ENCODE data around the gene ZNF616.
"Not testable (repeated sequence)": the region's sequence is repeated elsewhere in the genome, so short reads cannot be mapped to it uniquely, and the experiment has no call there.

Gene ZNF616

DNA sequence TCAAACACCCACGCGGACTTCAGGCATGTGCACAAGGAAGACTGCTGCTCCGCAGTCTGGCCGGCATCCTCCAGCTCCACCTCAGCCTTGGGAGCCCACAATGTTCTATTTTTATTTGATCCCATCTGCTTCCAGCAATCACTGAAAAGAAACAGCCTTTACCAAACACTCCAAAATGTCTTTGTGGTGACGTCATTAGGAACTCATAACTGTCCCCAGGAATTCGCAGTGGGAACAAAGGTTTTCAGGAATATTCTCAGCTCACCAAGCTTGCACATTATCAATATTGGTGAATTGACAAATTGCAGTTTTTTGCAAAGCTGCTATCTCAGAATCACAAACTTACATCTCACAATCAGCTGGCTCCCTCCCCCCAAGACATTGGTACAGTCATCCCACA lies 29.0 kb downstream of the ZNF616 start:
- DNase-seq (ENCODE audit: low read depth in 1 of 2, low spot score in 1 of 2), result no peak

GRCh38 chr19:52102782-52103181 lies 37.0 kb downstream of the ZNF616 start:
- DNase-seq (ENCODE audit: low read depth in 1 of 2, low spot score in 1 of 2), result no peak

DNA sequence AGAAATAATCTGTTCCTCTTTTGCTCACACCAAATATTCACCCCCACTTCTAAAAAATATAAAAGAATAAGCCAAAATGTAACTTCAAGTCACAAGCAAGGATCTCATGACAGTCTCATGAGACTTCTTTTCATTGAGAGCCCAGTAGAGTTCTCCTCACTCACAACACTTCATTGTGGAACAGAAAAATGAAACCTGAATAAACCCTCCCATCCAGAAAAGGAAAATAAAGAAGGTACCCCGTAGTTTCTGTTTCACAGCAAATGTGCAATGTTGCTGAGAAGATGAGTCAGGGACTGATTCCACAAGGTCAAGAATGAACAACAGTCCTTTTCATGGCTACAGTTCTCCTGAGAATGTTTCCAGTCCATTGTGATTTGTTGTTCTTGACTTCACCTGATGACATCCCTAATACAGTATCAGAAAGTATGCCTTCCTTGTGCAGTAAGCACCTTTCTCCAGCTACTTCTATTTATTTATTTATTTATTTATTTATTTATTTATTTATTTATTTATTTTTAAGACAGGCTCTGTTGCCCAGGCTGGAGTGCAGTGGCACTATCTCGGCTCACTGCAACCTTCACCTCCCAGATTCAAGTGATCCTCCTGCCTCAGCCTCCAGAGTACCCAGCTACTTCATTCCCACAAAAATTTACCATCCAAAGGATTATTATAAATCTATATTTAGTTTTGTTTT lies 37.7 kb downstream of the ZNF616 start:
- DNase-seq (ENCODE audit: low read depth in 1 of 2, low spot score in 1 of 2), result no peak

- DNase-seq (ENCODE audit: low read depth in 1 of 2, low spot score in 1 of 2), result no peak
Measured at GRCh38 chr19:52099497-52100138, 40.1 kb downstream of the ZNF616 start.

- DNase-seq (ENCODE audit: low read depth in 1 of 2, low spot score in 1 of 2), result not testable (repeated sequence)
Measured at GRCh38 chr19:52096416-52096815, 43.3 kb downstream of the ZNF616 start.

GRCh38 chr19:52095172-52096014 lies 44.3 kb downstream of the ZNF616 start, which contains the start of gene ZNF841:
TSS of gene ZNF841 (minus strand) at chr19:52095765. CDS start at chr19:52084801, 10,964 bp downstream.
- peak; percentile 64 to 73 for DNase-seq (ENCODE audit: low read depth in 1 of 2, low spot score in 1 of 2)

GRCh38 chr19:52094526-52095130 lies 45.1 kb downstream of the ZNF616 start:
- no peak for DNase-seq (ENCODE audit: low read depth in 1 of 2, low spot score in 1 of 2)

GRCh38 chr19:52086481-52086880 lies 53.3 kb downstream of the ZNF616 start:
- no peak for DNase-seq (ENCODE audit: low read depth in 1 of 2, low spot score in 1 of 2)

DNA sequence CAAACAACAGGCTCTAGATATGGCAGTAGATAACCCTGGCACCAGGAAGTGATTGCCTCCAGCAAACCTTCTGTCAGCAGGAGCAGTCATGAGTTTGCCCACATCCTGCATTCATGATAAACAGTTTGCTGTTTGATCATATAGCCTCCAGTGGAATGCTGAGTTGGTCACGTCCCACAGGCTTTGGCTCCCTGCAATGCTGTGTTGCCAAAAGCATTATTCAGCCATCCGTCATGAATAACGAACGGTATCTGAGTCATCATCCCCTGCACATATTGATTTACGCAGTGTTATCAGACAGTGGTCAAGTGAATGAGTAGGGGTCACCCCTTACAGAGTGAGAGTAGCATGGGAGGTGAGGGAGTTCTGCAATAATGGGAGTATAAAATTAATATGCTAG lies 69.2 kb downstream of the ZNF616 start:
- no peak for DNase-seq (ENCODE audit: low read depth in 1 of 2, low spot score in 1 of 2)

- no peak for DNase-seq (ENCODE audit: low read depth in 1 of 2, low spot score in 1 of 2)
Measured at GRCh38 chr19:52069653-52070052, 70.1 kb downstream of the ZNF616 start.

DNA sequence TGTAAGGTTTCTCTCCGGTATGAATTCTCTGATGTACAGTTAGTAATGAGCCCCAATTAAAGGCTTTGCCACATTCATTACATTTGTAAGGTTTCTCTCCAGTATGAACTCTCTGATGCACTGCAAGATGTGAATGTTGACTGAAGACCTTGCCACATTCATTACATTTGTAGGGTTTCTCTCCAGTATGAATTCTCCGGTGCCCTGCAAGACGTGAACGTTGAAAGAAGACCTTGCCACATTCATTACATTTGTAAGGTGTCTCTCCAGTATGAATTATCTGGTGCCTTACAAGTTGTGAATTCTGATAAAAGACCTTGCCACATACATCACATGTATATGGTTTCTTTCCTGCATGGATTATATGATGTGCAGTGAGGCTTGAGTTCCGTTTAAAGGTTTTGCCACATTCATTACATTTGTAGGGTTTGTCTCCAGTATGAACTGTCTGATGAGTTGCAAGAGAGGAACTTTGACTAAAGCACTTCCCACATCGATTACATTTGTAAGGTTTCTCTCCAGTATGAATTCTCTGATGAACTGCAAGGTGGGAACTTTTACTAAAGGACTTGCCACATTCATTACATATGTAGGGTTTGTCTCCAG lies 73.4 kb downstream of the ZNF616 start:
- DNase-seq (ENCODE audit: low read depth in 1 of 2, low spot score in 1 of 2), result no peak

DNA sequence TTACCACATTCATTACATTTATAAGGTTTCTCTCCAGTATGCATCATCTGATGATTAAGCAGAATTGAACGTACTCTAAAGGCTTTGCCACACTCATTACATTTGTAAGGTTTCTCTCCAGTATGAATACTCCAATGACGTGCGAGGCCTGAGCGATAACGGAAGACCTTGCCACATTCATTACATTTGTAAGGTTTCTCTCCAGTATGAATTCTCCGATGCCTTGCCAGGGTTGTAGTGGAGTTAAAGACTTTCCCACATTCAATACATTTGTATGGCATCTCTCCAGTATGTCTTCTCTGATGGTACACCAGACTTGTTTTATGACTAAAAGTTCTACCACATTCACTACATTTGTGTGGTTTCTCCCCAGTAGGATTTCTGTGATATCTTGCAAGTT lies 74.3 kb downstream of the ZNF616 start:
- DNase-seq (ENCODE audit: low read depth in 1 of 2, low spot score in 1 of 2), result no peak
